Keratinocyte (primary cell): ENCODE results near the gene TRMT61B. TPM values are rescaled to one million over a fixed set of nuclear protein-coding genes. Genes with fewer than 3 reads are reported as not detected.

Experiments used
- DNase-seq: peaks from one replicate; pipeline ENCODE4 v3.0.0-alpha.2; 2011; ENCODE audit warnings: low read depth, missing footprints, low spot score
- FAIRE-seq: peaks from 2 replicates; lab custom pipeline; 2011; peaks lifted over from hg19 to GRCh38; lab: Jason Lieb, UNC
- H2AFZ ChIP-seq: 2 replicates; pipeline ENCODE4 v1.6.0; 2012; ENCODE audit warnings: low read length, control low read depth, inconsistent platforms; ENCODE audit not compliant: control insufficient read depth
- H3K27ac ChIP-seq: 2 replicates; pipeline ENCODE4 v1.5.1; 2011; ENCODE audit warnings: low read length; ENCODE audit not compliant: control insufficient read depth, insufficient read depth
- H3K27me3 ChIP-seq: 3 replicates; pipeline ENCODE4 v1.6.0; 2011; ENCODE audit warnings: low read length; ENCODE audit not compliant: control insufficient read depth, insufficient read depth; ENCODE audit errors: extremely low read depth
- H3K36me3 ChIP-seq, 2 experiments: 2 replicates in 1 of 2; 3 replicates in 1 of 2; pipeline ENCODE4 v1.5.1; 2011; ENCODE audit warnings: low read length in 2 of 2, mild to moderate bottlenecking in 1 of 2; ENCODE audit not compliant: control insufficient read depth in 2 of 2, insufficient read depth in 2 of 2; ENCODE audit errors: extremely low read depth in 1 of 2
- H3K4me1 ChIP-seq: 3 replicates; pipeline ENCODE4 v1.5.1; 2011; ENCODE audit warnings: low read length; ENCODE audit not compliant: control insufficient read depth, insufficient read depth; ENCODE audit errors: extremely low read depth
- H3K4me2 ChIP-seq: 3 replicates; pipeline ENCODE4 v1.6.0; 2011; ENCODE audit warnings: low read depth, low read length; ENCODE audit not compliant: control insufficient read depth, insufficient read depth; ENCODE audit errors: extremely low read depth
- H3K4me3 ChIP-seq, 3 experiments: fragments of 200-600 bp in 1 of 3; sonication (generic) in 1 of 3; 2 replicates in 2 of 3; 3 replicates in 1 of 3; pipeline ENCODE4 v1.5.1; 2011 to 2016; ENCODE audit warnings: low read length in 3 of 3, mild to moderate bottlenecking in 3 of 3, control low read depth in 2 of 3, inconsistent platforms in 1 of 3, low read depth in 1 of 3, mixed read lengths in 1 of 3, mixed run types in 1 of 3, moderate library complexity in 1 of 3; ENCODE audit not compliant: control insufficient read depth in 2 of 3, insufficient read depth in 2 of 3; ENCODE audit errors: extremely low read depth in 1 of 3
- H3K79me2 ChIP-seq: 2 replicates; pipeline ENCODE4 v1.6.0; 2012; ENCODE audit warnings: low read length; ENCODE audit not compliant: control insufficient read depth, insufficient read depth
- H3K9ac ChIP-seq: 3 replicates; pipeline ENCODE4 v1.6.0; 2011; ENCODE audit warnings: low read length; ENCODE audit not compliant: control insufficient read depth, insufficient read depth; ENCODE audit errors: extremely low read depth
- H3K9me1 ChIP-seq: 3 replicates; pipeline ENCODE4 v1.6.0; 2011; ENCODE audit warnings: low read length; ENCODE audit not compliant: control insufficient read depth, insufficient read depth; ENCODE audit errors: extremely low read depth
- H3K9me3 ChIP-seq: 2 replicates; pipeline ENCODE4 v1.5.1; 2012; ENCODE audit warnings: low read depth, low read length; ENCODE audit not compliant: control insufficient read depth
- H4K20me1 ChIP-seq: 3 replicates; pipeline ENCODE4 v1.6.0; 2011; ENCODE audit warnings: low read length; ENCODE audit not compliant: control insufficient read depth, insufficient read depth; ENCODE audit errors: extremely low read depth
- CTCF ChIP-seq, 3 experiments: IDR thresholded peaks in 1 of 3; conservative IDR thresholded peaks in 1 of 3; optimal IDR thresholded peaks in 1 of 3; 2 replicates in 2 of 3; 3 replicates in 1 of 3; pipeline versions ENCODE3 to v1.5.1; 2011; ENCODE audit warnings: low read length in 3 of 3, mild to moderate bottlenecking in 3 of 3, moderate library complexity in 2 of 3, control low read depth in 1 of 3, inconsistent platforms in 1 of 3; ENCODE audit not compliant: insufficient read depth in 2 of 3; ENCODE audit errors: extremely low read depth in 1 of 3
- EZH2 ChIP-seq: IDR thresholded peaks from one replicate; pipeline ENCODE4 v1.6.1; 2012; ENCODE audit warnings: inconsistent platforms, mild to moderate bottlenecking, low read length, moderate library complexity
- dilution Hi-C: fragments of 300-500 bp; cut with MboI; formaldehyde crosslinking; loops from one replicate; pipeline ENCODE4 v1.7.0; 2020; ENCODE audit warnings: low sequenced_read_pairs; ENCODE audit not compliant: extremely low pct_ligation_motif_present
- polyA plus RNA-seq, 5 experiments: library from polyadenylated mRNA; depleted of rRNA in 3 of 5; stranded (reverse) in 3 of 5; stranded (forward) in 1 of 5; unstranded in 1 of 5; fragments of >200 nt; gene quantifications; 1 replicate in 1 of 5; 2 replicates in 3 of 5; 3 replicates in 1 of 5; pipeline versions ENCODE4 v1.2.1 to v1.2.3, GENCODE V29; 2011 to 2012; ENCODE audit warnings: missing spikeins in 2 of 5, low read depth in 1 of 5, low replicate concordance in 1 of 5

TRMT61B gene
- polyA plus RNA-seq, 1 donor (not counting 4 experiments of a cell fraction or from before 2014, with no cell fraction given): 16.2 TPM

- Histone ChIP-seq H3K27me3 (no peaks in the 10 kb centered on the region), H3K4me1 (peaks cover 20% of the 10 kb centered on the region), H3K36me3 (no peaks in the 10 kb centered on the region), H4K20me1 (no peaks in the 10 kb centered on the region), H3K9me3 (no peaks in the 10 kb centered on the region), H2AFZ (no peak overlapping the region), H3K4me2 (no peak overlapping the region), H3K4me3 (no peak overlapping the region), H3K9ac (no peak overlapping the region), H3K27ac (no peak overlapping the region), H3K9me1 (no peaks in the 10 kb centered on the region), H3K79me2 (peaks cover 32% of the 10 kb centered on the region)
- FAIRE-seq (no peak), DNase-seq (no peak)
- dilution Hi-C loops: no loop called here
- TF ChIP-seq EZH2: no peak
- no peak for TF ChIP-seq CTCF (optimal IDR thresholded peaks at IDR 0.05 in 1 of 3, IDR thresholded peaks at IDR 0.05 in 1 of 3, conservative IDR thresholded peaks at IDR 0.05 in 1 of 3; ENCODE audit: extremely low read depth in 1 of 3, insufficient read depth in 2 of 3, low read length in 3 of 3)
Observed at GRCh38 chr2:28871620-28872019, 1.5 kb upstream of the TRMT61B start.

- Histone ChIP-seq H3K4me2 (peak overlapping the region; percentile 96), H3K27me3 (no peaks in the 10 kb centered on the region), H3K9me3 (no peaks in the 10 kb centered on the region), H4K20me1 (no peaks in the 10 kb centered on the region), H3K9ac (peak overlapping the region; percentile 95), H3K79me2 (peaks cover 42% of the 10 kb centered on the region), H3K9me1 (no peaks in the 10 kb centered on the region), H3K4me1 (peaks cover 20% of the 10 kb centered on the region), H3K4me3 (peak overlapping the region; percentile 70 to 100 (median 99)), H3K27ac (peak overlapping the region; percentile 91), H3K36me3 (no peaks in the 10 kb centered on the region), H2AFZ (peak overlapping the region; percentile 99)
- dilution Hi-C loops: no loop called here
- DNase-seq (peak; percentile 0), FAIRE-seq (no peak)
- TF ChIP-seq EZH2 (no peak), CTCF (optimal IDR thresholded peaks at IDR 0.05 in 1 of 3, IDR thresholded peaks at IDR 0.05 in 1 of 3, conservative IDR thresholded peaks at IDR 0.05 in 1 of 3; ENCODE audit: extremely low read depth in 1 of 3, insufficient read depth in 2 of 3, low read length in 3 of 3) (no peak)
Observed at GRCh38 chr2:28869494-28870145, 489 bp downstream of the TRMT61B start.
